Measurements from ENCODE around the gene MROH2A.

DNA sequence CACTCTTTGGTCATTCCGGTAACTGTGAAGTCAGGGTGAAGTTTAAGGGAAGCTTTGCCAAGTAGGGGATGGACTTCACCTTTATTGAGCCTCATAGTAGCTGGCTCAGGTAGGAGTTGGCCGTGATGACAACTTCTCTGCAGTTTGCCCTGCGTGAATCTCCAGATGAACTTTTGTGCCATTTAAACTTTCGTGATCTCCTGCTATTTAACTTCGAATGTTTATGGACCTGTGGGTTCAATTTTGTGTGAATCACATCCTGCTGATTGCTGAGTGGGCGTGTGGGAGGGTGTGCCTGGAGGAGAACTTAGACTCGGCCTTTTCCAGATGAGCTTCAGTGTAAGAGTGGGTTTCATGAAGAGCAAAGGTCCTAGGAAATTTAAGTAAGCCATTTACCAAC lies 13.9 kb upstream of the MROH2A start:
- TF ChIP-seq, protein P1, sequence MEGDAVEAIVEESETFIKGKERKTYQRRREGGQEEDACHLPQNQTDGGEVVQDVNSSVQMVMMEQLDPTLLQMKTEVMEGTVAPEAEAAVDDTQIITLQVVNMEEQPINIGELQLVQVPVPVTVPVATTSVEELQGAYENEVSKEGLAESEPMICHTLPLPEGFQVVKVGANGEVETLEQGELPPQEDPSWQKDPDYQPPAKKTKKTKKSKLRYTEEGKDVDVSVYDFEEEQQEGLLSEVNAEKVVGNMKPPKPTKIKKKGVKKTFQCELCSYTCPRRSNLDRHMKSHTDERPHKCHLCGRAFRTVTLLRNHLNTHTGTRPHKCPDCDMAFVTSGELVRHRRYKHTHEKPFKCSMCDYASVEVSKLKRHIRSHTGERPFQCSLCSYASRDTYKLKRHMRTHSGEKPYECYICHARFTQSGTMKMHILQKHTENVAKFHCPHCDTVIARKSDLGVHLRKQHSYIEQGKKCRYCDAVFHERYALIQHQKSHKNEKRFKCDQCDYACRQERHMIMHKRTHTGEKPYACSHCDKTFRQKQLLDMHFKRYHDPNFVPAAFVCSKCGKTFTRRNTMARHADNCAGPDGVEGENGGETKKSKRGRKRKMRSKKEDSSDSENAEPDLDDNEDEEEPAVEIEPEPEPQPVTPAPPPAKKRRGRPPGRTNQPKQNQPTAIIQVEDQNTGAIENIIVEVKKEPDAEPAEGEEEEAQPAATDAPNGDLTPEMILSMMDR (IDR thresholded peaks at IDR 0.05), result no peak
- TF ChIP-seq POLR2A (IDR thresholded peaks at IDR 0.05), result no peak

Data from heart left ventricle (tissue), 13 donors.